ENCODE measurements around the gene ABCC4.

DNA sequence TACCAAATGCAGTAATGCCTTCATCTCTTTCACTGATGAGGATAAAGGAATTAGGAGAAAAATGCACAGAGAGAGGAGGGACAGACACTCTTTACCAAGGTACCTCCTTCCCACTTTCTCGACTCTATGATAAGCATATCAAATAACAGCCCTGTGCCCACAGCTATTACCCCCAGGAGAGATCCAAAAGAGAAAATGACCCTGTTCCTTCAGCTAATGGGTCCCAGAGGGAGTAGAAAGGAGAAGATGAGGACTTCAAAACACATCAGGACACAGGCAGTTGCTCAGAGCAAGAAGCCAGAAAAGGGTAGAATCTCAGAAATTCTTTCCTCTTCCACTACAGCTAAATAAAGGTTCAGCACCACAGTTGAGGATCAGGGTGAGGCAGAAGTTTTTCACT, 80.6 kb downstream of the ABCC4 start:
- TF ChIP-seq, protein P1, sequence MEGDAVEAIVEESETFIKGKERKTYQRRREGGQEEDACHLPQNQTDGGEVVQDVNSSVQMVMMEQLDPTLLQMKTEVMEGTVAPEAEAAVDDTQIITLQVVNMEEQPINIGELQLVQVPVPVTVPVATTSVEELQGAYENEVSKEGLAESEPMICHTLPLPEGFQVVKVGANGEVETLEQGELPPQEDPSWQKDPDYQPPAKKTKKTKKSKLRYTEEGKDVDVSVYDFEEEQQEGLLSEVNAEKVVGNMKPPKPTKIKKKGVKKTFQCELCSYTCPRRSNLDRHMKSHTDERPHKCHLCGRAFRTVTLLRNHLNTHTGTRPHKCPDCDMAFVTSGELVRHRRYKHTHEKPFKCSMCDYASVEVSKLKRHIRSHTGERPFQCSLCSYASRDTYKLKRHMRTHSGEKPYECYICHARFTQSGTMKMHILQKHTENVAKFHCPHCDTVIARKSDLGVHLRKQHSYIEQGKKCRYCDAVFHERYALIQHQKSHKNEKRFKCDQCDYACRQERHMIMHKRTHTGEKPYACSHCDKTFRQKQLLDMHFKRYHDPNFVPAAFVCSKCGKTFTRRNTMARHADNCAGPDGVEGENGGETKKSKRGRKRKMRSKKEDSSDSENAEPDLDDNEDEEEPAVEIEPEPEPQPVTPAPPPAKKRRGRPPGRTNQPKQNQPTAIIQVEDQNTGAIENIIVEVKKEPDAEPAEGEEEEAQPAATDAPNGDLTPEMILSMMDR (IDR thresholded peaks at IDR 0.05) = no peak
- TF ChIP-seq EZH2 (IDR thresholded peaks at IDR 0.05; ENCODE audit: borderline replicate concordance, insufficient read depth, low read depth, low read length, poor library complexity, severe bottlenecking) = no peak
